IMR-90 (cell line): ENCODE results near the gene TMEM53. TPM values are rescaled to one million over a fixed set of nuclear protein-coding genes. Genes with fewer than 3 reads are reported as not detected.

Experiments
- ATAC-seq: fragments of 200-7000 bp; cut with Tn5 transposase; 2 replicates; pipeline ENCODE4 v1.9.1; 2020; ENCODE audit warnings: low read depth, mild to moderate bottlenecking, moderate library complexity
- BruUV-seq: library from RNA; stranded (reverse); fragments of 400-500 nt; replicated peaks from 2 replicates; lab custom pipeline; 2021; lab: Mats Ljungman, UMichigan
- CTCF ChIA-PET: fragments of 300-600 bp; formaldehyde crosslinking; extraction: SDS; loops from one replicate; lab custom pipeline; 2021; ENCODE audit warnings: antibody characterized with exemption; lab: Yijun Ruan, JAX
- POLR2A ChIA-PET: fragments of 300-600 bp; sonication (Branson Sonifier 250); formaldehyde crosslinking; loops from one replicate; lab custom pipeline; 2022; ENCODE audit warnings: antibody characterized with exemption; ENCODE audit not compliant: unreplicated experiment; lab: Charles Lee
- DNase-seq: peaks from one replicate; pipeline ENCODE4 v3.0.0; 2013
- H2AFZ ChIP-seq: replicated peaks from 2 replicates; pipeline ENCODE3; 2013; ENCODE audit warnings: low read length, mild to moderate bottlenecking; ENCODE audit not compliant: poor library complexity
- H2AK5ac ChIP-seq: 2 replicates; pipeline ENCODE4 v1.6.1; 2013; ENCODE audit warnings: low read depth, low read length, inconsistent platforms
- H2AK9ac ChIP-seq: replicated peaks from 2 replicates; pipeline ENCODE3; 2013; ENCODE audit warnings: mild to moderate bottlenecking, low read depth, low read length, moderate library complexity; ENCODE audit not compliant: poor library complexity
- H2BK120ac ChIP-seq: 2 replicates; pipeline ENCODE4 v1.6.1; 2013; ENCODE audit warnings: low read depth, low read length, inconsistent platforms
- H2BK15ac ChIP-seq: 3 replicates; pipeline ENCODE4 v1.6.1; 2013; ENCODE audit warnings: low read depth, low read length, inconsistent platforms
- H2BK20ac ChIP-seq: 2 replicates; pipeline ENCODE4 v1.6.1; 2013; ENCODE audit warnings: low read depth, mild to moderate bottlenecking, inconsistent platforms, low read length, moderate library complexity
- H2BK5ac ChIP-seq: 2 replicates; pipeline ENCODE4 v1.6.1; 2013; ENCODE audit warnings: mild to moderate bottlenecking, low read depth, low read length, inconsistent platforms; ENCODE audit not compliant: poor library complexity, severe bottlenecking
- H3K14ac ChIP-seq: replicated peaks from 2 replicates; pipeline ENCODE4 v1.6.1; 2013; ENCODE audit warnings: low read depth, low read length, inconsistent platforms
- H3K18ac ChIP-seq: 2 replicates; pipeline ENCODE4 v1.6.1; 2013; ENCODE audit warnings: low read depth, low read length, control low read depth
- H3K23ac ChIP-seq: 2 replicates; pipeline ENCODE4 v1.6.1; 2013; ENCODE audit warnings: low read depth, low read length, inconsistent platforms
- H3K27ac ChIP-seq: 2 replicates; pipeline ENCODE4 v1.5.1; 2013; ENCODE audit warnings: mild to moderate bottlenecking, control low read depth, low read length; ENCODE audit not compliant: insufficient read depth
- H3K27me3 ChIP-seq: 2 replicates; pipeline ENCODE4 v1.6.1; 2013; ENCODE audit warnings: low read length; ENCODE audit not compliant: control insufficient read depth, insufficient read depth
- H3K36me3 ChIP-seq: 2 replicates; pipeline ENCODE4 v1.6.1; 2013; ENCODE audit warnings: low read length, mixed read lengths; ENCODE audit not compliant: control insufficient read depth, insufficient read depth
- H3K4ac ChIP-seq: 2 replicates; pipeline ENCODE4 v1.6.1; 2013; ENCODE audit warnings: low read depth, low read length, inconsistent platforms
- H3K4me1 ChIP-seq: 2 replicates; pipeline ENCODE4 v1.6.1; 2013; ENCODE audit warnings: low read length, mixed read lengths; ENCODE audit not compliant: control insufficient read depth, insufficient read depth
- H3K4me2 ChIP-seq: 2 replicates; pipeline ENCODE4 v1.6.1; 2013; ENCODE audit warnings: low read depth, mild to moderate bottlenecking, control low read depth, low read length, moderate library complexity
- H3K4me3 ChIP-seq: 2 replicates; pipeline ENCODE4 v1.5.1; 2013; ENCODE audit warnings: low read depth, mild to moderate bottlenecking, control low read depth, low read length, moderate library complexity; ENCODE audit not compliant: insufficient read depth
- H3K56ac ChIP-seq: 2 replicates; pipeline ENCODE4 v1.6.1; 2013; ENCODE audit warnings: low read length, inconsistent platforms; ENCODE audit not compliant: insufficient read depth; ENCODE audit errors: extremely low read depth
- H3K79me1 ChIP-seq, 2 experiments: 2 replicates each; pipeline ENCODE4 v1.6.1; 2013; ENCODE audit warnings: low read length in 2 of 2, inconsistent platforms in 1 of 2, low read depth in 1 of 2
- H3K9ac ChIP-seq: 2 replicates; pipeline ENCODE4 v1.6.1; 2013; ENCODE audit warnings: low read depth, low read length, control low read depth
- H3K9me1 ChIP-seq: 2 replicates; pipeline ENCODE4 v1.6.1; 2013; ENCODE audit warnings: low read length, inconsistent platforms; ENCODE audit not compliant: insufficient read depth
- H3K9me3 ChIP-seq: 2 replicates; pipeline ENCODE4 v1.6.1; 2013; ENCODE audit warnings: low read length; ENCODE audit not compliant: control insufficient read depth, insufficient read depth
- H4K20me1 ChIP-seq: 2 replicates; pipeline ENCODE4 v1.6.1; 2013; ENCODE audit warnings: low read length, inconsistent platforms; ENCODE audit not compliant: insufficient read depth
- H4K5ac ChIP-seq: 2 replicates; pipeline ENCODE4 v1.6.1; 2013; ENCODE audit warnings: mild to moderate bottlenecking, low read depth, low read length, control low read depth
- H4K8ac ChIP-seq, 2 experiments: 2 replicates each; pipeline ENCODE4 v1.6.1; 2013; ENCODE audit warnings: low read depth in 2 of 2, low read length in 2 of 2, control low read depth in 1 of 2, inconsistent platforms in 1 of 2
- H4K91ac ChIP-seq: 2 replicates; pipeline ENCODE4 v1.6.1; 2013; ENCODE audit warnings: low read depth, low read length, inconsistent platforms; ENCODE audit not compliant: insufficient read depth
- BHLHE40 ChIP-seq: fragments of 150-350 bp; IDR thresholded peaks from 2 replicates; pipeline ENCODE4 v1.6.1; 2016; ENCODE audit warnings: mild to moderate bottlenecking, low read depth, low read length
- CEBPB ChIP-seq: IDR thresholded peaks from 2 replicates; pipeline ENCODE4 v1.6.1; 2012; ENCODE audit warnings: low read depth, low read length, improper control_type of control experiment
- CHD1 ChIP-seq: IDR thresholded peaks from 2 replicates; pipeline ENCODE4 v1.6.1; 2012; ENCODE audit warnings: low read depth, low read length, improper control_type of control experiment
- CTCF ChIP-seq: conservative IDR thresholded peaks from 2 replicates; pipeline ENCODE4 v1.5.1; 2012; ENCODE audit warnings: mild to moderate bottlenecking, low read depth, low read length, improper control_type of control experiment
- ELK1 ChIP-seq: fragments of 150-350 bp; IDR thresholded peaks from 2 replicates; pipeline ENCODE4 v1.6.1; 2016; ENCODE audit warnings: low read depth, mild to moderate bottlenecking, low read length, moderate library complexity, borderline replicate concordance
- FOS ChIP-seq: fragments of 150-350 bp; IDR thresholded peaks from 2 replicates; pipeline ENCODE4 v1.6.1; 2016; ENCODE audit warnings: low read depth, low read length
- MAZ ChIP-seq: IDR thresholded peaks from 2 replicates; pipeline ENCODE4 v1.6.1; 2012; ENCODE audit warnings: low read depth, mild to moderate bottlenecking, low read length, improper control_type of control experiment, moderate library complexity, borderline replicate concordance
- MXI1 ChIP-seq: IDR thresholded peaks from 2 replicates; pipeline ENCODE4 v1.6.1; 2012; ENCODE audit warnings: low read depth, mild to moderate bottlenecking, low read length, moderate library complexity, borderline replicate concordance
- POLR2A ChIP-seq: IDR thresholded peaks from 2 replicates; pipeline ENCODE4 v1.6.1; 2012; ENCODE audit warnings: mild to moderate bottlenecking, low read depth, low read length
- RAD21 ChIP-seq: IDR thresholded peaks from 2 replicates; pipeline ENCODE4 v1.6.1; 2012; ENCODE audit warnings: low read length, improper control_type of control experiment
- RFX5 ChIP-seq: IDR thresholded peaks from 2 replicates; pipeline ENCODE4 v1.8.0; 2012; ENCODE audit warnings: low read depth, mild to moderate bottlenecking, low read length, moderate library complexity
- SMC3 ChIP-seq: fragments of 150-350 bp; IDR thresholded peaks from 2 replicates; pipeline ENCODE4 v1.6.1; 2016; ENCODE audit warnings: low read depth, mild to moderate bottlenecking, antibody characterized with exemption, low read length, moderate library complexity
- USF2 ChIP-seq: fragments of 150-350 bp; IDR thresholded peaks from 2 replicates; pipeline ENCODE4 v1.6.1; 2017; ENCODE audit warnings: mild to moderate bottlenecking, antibody characterized with exemption, low read length, low read depth
- WGBS, 2 experiments: methylation state at CpG; one replicate each; pipeline versions ENCODE4 v1.1.5 to v1.1.7; 2013; ENCODE audit warnings: missing lambda C conversion rate in 2 of 2; ENCODE audit not compliant: insufficient read length in 1 of 2; ENCODE audit errors: extremely low coverage in 2 of 2; 5-methylcytosine and 5-hydroxymethylcytosine counted together
- dilution Hi-C: fragments of 300-500 bp; cut with HindIII; formaldehyde crosslinking; loops from one replicate; pipeline ENCODE4 v1.14.3; 2018; ENCODE audit warnings: low sequenced_read_pairs; ENCODE audit not compliant: unreplicated experiment
- in situ Hi-C: fragments of 300-500 bp; cut with MboI; formaldehyde crosslinking; loops from 3 replicates; pipeline ENCODE4 v1.14.3; 2019; ENCODE audit warnings: low sequenced_read_pairs, inconsistent platforms, mixed read lengths
- intact Hi-C: fragments of 100-400 bp; cut with micrococcal nuclease; formaldehyde crosslinking; loops from 2 replicates; pipeline ENCODE4 v1.10.0; 2022
- polyA plus RNA-seq, 3 experiments: library from polyadenylated mRNA; depleted of rRNA; stranded (reverse); fragments of >200 nt; gene quantifications; 2 replicates each; pipeline ENCODE4 v1.2.3, GENCODE V29; 2012; ENCODE audit warnings: low replicate concordance in 1 of 3
- total RNA-seq: library from RNA; depleted of rRNA; stranded (reverse); fragments of >200 nt; gene quantifications from 2 replicates; pipeline ENCODE4 v1.2.3, GENCODE V29; 2012

TMEM53 gene
- total and polyA plus RNA-seq, 2 of the 4 experiments (the other 2 are of a cell fraction) = 2.7 to 6.3 TPM

GRCh38 chr1:44637702-44638411 lies 36.4 kb downstream of the TMEM53 start:
- Histone ChIP-seq H2BK20ac (no peak overlapping the region), H3K27ac (no peak overlapping the region), H2BK5ac (no peak overlapping the region), H3K4me2 (no peak overlapping the region), H3K79me1 (peaks cover 33 to 59% of the 10 kb centered on the region in 2 experiments), H4K91ac (no peak overlapping the region), H2BK15ac (no peak overlapping the region), H2AK5ac (no peak overlapping the region), H2BK120ac (no peak overlapping the region), H3K36me3 (peaks cover 78% of the 10 kb centered on the region), H3K4me1 (peaks cover 2% of the 10 kb centered on the region), H4K20me1 (peaks cover 11% of the 10 kb centered on the region), H2AK9ac (no peak overlapping the region), H2AFZ (no peak overlapping the region), H3K14ac (no peak overlapping the region), H3K18ac (no peak overlapping the region), H4K8ac (no peak overlapping the region), H3K27me3 (no peaks in the 10 kb centered on the region), H3K56ac (no peak overlapping the region), H3K4ac (no peak overlapping the region), H4K5ac (no peak overlapping the region), H3K9me3 (no peaks in the 10 kb centered on the region), H3K4me3 (no peak overlapping the region), H3K9me1 (peaks cover 15% of the 10 kb centered on the region), H3K9ac (no peak overlapping the region), H3K23ac (no peak overlapping the region)
- dilution Hi-C loops (no loop called here), intact Hi-C loops (no loop called here), in situ Hi-C loops (no loop called here)
- POLR2A ChIA-PET = no interaction called here
- TF ChIP-seq RAD21 = no peak
- TF ChIP-seq USF2 = no peak
- no peak for TF ChIP-seq RFX5
- TF ChIP-seq SMC3 = no peak
- TF ChIP-seq CHD1 = no peak
- no peak for TF ChIP-seq MAZ
- TF ChIP-seq BHLHE40 = no peak
- no peak for TF ChIP-seq CEBPB
- TF ChIP-seq POLR2A = no peak
- TF ChIP-seq CTCF = no peak
- TF ChIP-seq ELK1 = no peak
- no peak for TF ChIP-seq MXI1
- no peak for TF ChIP-seq FOS
- WGBS, 2 experiments = 70% methylated on average over 19 of the region's 27 CpGs; no CpG with 5 or more reads in 1 of the 2 experiments
- no TSS peak for BruUV-seq
- no peak for ATAC-seq
- CTCF ChIA-PET = no interaction called here
- no peak for DNase-seq
